Suprapubic skin (tissue), 4 donors: ENCODE results near the gene GNAZ. TPM values are rescaled to one million over a fixed set of nuclear protein-coding genes. Genes with fewer than 3 reads are reported as not detected.

Experiments used
- DNase-seq, 2 donors: peaks; one replicate each; pipeline ENCODE4 v3.0.0-alpha.2; 2019; ENCODE audit warnings: low spot score in 2 of 2
- H3K27ac ChIP-seq: fragments of 200-600 bp; sonication (generic); one replicate; pipeline ENCODE4 v1.5.1; 2019
- H3K27me3 ChIP-seq: fragments of 200-600 bp; sonication (generic); one replicate; pipeline ENCODE4 v1.5.1; 2019
- H3K36me3 ChIP-seq: fragments of 200-600 bp; sonication (generic); one replicate; pipeline ENCODE4 v1.5.1; 2019
- H3K4me1 ChIP-seq: fragments of 200-600 bp; sonication (generic); one replicate; pipeline ENCODE4 v1.5.1; 2019
- H3K4me3 ChIP-seq: fragments of 200-600 bp; sonication (generic); one replicate; pipeline ENCODE4 v1.5.1; 2019; ENCODE audit warnings: mild to moderate bottlenecking
- H3K9me3 ChIP-seq: fragments of 200-600 bp; sonication (generic); one replicate; pipeline ENCODE4 v1.5.1; 2019
- EP300 ChIP-seq: sonication (generic); formaldehyde crosslinking; IDR thresholded peaks from one replicate; pipeline ENCODE4 v1.6.1; 2017; ENCODE audit warnings: antibody characterized with exemption
- POLR2A ChIP-seq, 2 donors: fragments of 450-650 bp; IDR thresholded peaks; one replicate each; pipeline ENCODE4 v1.6.1; 2017; ENCODE audit warnings: antibody characterized with exemption in 2 of 2, mild to moderate bottlenecking in 2 of 2, moderate library complexity in 2 of 2
- POLR2AphosphoS5 ChIP-seq, 3 donors: sonication (generic); formaldehyde crosslinking; IDR thresholded peaks; one replicate each; pipeline ENCODE4 v1.6.1; 2017; ENCODE audit warnings: antibody characterized with exemption in 3 of 3
- WGBS: methylation state at CpG from one replicate; pipeline ENCODE4 v1.1.5; 2018; 5-methylcytosine and 5-hydroxymethylcytosine counted together
- total RNA-seq, 4 donors: library from RNA; depleted of rRNA; stranded (reverse); fragments of >200 nt; gene quantifications; one replicate each; pipeline ENCODE4 v1.1.0, GENCODE V29; 2016
- TF ChIP-seq, protein P1 (sequence below), 2 donors: fragments of 200-600 bp in 1 of 2; fragments of 450-650 bp in 1 of 2; sonication (generic) in 1 of 2; IDR thresholded peaks; one replicate each; pipeline ENCODE4 v1.5.1; 2016 to 2019; ENCODE audit warnings: antibody characterized with exemption in 2 of 2, mild to moderate bottlenecking in 1 of 2, moderate library complexity in 1 of 2

Gene GNAZ
- total RNA-seq, 4 donors from 2014 or later, result 2.1 to 5.8 (median 3.0) TPM

DNA sequence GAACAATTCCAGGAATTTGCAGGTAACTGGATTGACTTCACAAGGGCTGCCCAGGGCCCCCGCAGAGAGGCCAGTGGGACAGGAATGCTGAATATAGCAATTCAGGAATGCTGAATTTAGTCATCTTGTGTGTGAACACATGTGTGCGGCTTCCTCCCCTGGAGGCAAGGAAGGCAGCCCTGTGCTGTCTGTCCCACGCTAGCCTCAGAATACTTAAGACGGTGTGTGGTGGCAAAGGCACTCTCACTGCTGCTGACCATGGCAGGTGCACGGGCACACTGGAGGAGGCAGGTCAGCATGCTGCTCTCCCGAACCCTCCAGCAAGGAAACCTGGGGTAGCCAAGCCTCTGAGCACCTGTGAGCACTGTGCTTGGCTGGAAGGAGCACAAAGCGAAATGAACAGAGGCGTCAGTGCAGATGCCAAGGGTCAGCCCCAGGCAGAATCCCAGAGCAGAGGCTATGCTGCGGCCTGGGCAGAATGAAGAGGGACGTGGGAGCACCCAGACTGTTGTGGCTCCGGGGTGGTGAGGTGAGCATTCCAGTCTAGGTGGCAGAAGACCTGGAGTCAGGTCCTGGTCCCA, 2.7 kb downstream of the GNAZ start:
- H3K4me1 ChIP-seq, result peaks cover 20% of the 10 kb centered on the region
- no peak overlapping the region for H3K27ac ChIP-seq
- H3K4me3 ChIP-seq, result no peak overlapping the region
- H3K36me3 ChIP-seq, result no peaks in the 10 kb centered on the region
- H3K27me3 ChIP-seq, result no peaks in the 10 kb centered on the region
- H3K9me3 ChIP-seq, result no peaks in the 10 kb centered on the region
- 92% methylated on average over 6 of the region's 11 CpGs for WGBS
- TF ChIP-seq POLR2AphosphoS5 (IDR thresholded peaks at IDR 0.05) (no peak), POLR2A (IDR thresholded peaks at IDR 0.05) (no peak), EP300 (no peak)
- TF ChIP-seq, protein P1, sequence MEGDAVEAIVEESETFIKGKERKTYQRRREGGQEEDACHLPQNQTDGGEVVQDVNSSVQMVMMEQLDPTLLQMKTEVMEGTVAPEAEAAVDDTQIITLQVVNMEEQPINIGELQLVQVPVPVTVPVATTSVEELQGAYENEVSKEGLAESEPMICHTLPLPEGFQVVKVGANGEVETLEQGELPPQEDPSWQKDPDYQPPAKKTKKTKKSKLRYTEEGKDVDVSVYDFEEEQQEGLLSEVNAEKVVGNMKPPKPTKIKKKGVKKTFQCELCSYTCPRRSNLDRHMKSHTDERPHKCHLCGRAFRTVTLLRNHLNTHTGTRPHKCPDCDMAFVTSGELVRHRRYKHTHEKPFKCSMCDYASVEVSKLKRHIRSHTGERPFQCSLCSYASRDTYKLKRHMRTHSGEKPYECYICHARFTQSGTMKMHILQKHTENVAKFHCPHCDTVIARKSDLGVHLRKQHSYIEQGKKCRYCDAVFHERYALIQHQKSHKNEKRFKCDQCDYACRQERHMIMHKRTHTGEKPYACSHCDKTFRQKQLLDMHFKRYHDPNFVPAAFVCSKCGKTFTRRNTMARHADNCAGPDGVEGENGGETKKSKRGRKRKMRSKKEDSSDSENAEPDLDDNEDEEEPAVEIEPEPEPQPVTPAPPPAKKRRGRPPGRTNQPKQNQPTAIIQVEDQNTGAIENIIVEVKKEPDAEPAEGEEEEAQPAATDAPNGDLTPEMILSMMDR (IDR thresholded peaks at IDR 0.05), result no peak
- peak in 1 of 2 donors; percentile 46 for DNase-seq

DNA sequence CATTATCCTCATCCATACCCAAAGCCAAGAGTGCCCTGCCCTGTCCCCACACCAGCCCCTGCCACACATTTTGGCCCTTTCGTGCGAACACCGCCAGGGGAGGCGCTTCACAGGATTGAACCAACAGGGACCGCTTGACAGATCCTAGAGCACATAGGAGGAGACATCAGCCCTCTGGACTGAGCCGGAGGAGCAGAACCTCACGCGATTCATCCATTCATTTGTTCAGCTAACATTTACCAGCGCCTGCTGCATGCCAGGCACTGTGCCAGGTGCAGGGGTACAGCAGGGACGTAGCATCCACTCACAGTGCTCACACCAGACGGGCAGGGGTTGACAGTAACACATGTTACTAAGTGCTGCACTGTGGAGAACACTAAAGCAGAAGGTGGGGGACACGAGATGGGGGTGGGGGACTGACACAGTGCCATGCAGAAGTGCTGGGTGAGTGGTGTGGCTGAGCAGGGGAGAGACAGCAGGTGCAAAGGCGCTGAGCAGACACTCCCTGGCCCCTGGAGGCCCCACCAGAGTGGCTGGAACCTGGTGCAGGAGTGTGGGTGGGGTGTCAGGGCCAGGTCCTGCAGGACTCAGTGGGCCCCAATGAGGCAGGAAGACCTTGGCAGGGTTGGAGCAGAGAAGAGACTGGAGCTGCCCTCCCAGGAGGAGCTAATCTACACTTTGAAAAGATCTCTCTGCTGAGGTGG, 3.4 kb downstream of the GNAZ start:
- H3K9me3 ChIP-seq, result no peaks in the 10 kb centered on the region
- DNase-seq, result peak in 1 of 2 donors; percentile 40
- H3K4me1 ChIP-seq, result peaks cover 20% of the 10 kb centered on the region
- no peak overlapping the region for H3K27ac ChIP-seq
- H3K4me3 ChIP-seq, result no peak overlapping the region
- H3K27me3 ChIP-seq, result no peaks in the 10 kb centered on the region
- no peaks in the 10 kb centered on the region for H3K36me3 ChIP-seq
- TF ChIP-seq EP300, result no peak
- TF ChIP-seq, protein P1 (IDR thresholded peaks at IDR 0.05), result no peak
- TF ChIP-seq POLR2AphosphoS5 (IDR thresholded peaks at IDR 0.05), result no peak
- no peak for TF ChIP-seq POLR2A (IDR thresholded peaks at IDR 0.05)
- 82% methylated on average over 10 of the region's 13 CpGs for WGBS

DNA sequence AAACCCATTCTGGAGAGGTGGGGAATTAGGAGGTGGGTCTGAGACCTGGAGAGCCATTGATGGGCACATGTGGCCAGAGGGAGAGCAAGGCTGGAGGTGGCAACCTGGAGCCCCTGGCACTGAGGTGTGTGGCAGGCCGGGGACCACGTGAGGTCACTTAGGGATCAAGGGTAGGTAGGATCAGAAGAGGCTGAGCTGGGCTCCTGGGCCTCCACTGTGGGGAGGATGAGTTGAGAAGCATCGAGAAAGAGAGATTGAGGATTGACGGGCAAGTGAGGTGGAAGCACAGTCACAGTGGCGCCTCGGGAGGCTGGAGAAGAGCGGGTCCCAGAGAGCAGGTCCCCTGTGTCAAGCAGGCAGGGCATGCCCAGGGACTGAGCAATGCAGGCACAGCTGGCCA, 4.1 kb downstream of the GNAZ start:
- TF ChIP-seq, protein P1 (IDR thresholded peaks at IDR 0.05), result no peak
- TF ChIP-seq EP300, result no peak
- TF ChIP-seq POLR2A (IDR thresholded peaks at IDR 0.05), result no peak
- TF ChIP-seq POLR2AphosphoS5 (IDR thresholded peaks at IDR 0.05), result no peak
- no peaks in the 10 kb centered on the region for H3K9me3 ChIP-seq
- no peaks in the 10 kb centered on the region for H3K36me3 ChIP-seq
- H3K4me3 ChIP-seq, result no peak overlapping the region
- H3K4me1 ChIP-seq, result peaks cover 15% of the 10 kb centered on the region
- H3K27ac ChIP-seq, result no peak overlapping the region
- WGBS, result 87% methylated on average over 7 of the region's 7 CpGs
- H3K27me3 ChIP-seq, result no peaks in the 10 kb centered on the region
- DNase-seq, result no peak

DNA sequence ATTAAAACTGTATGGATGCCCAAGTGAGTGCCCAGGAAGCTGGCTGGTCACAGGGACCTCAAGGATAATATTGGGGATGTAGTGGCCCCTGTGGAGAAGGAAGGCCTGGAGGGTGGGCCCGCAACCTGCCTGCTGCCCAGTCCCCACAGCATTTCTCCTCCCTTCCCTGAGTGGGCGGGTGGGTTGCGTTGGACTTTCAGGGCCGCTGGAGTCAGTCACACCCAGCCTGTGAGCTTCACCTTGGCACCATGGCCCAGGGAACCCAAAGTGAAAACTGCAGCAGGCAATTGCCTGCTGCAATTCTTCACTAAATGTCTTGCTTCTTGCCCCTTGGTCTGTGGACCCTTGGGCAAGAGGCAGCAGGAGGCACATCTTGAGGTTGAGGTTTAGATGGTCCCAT, 4.7 kb downstream of the GNAZ start:
- 80% methylated on average over 1 of the region's 4 CpGs for WGBS
- no peaks in the 10 kb centered on the region for H3K27me3 ChIP-seq
- H3K4me1 ChIP-seq, result peaks cover 10% of the 10 kb centered on the region

More for the DNA sequence above, 4.7 kb downstream of the GNAZ start:
- Histone ChIP-seq H3K9me3 (no peaks in the 10 kb centered on the region), H3K27ac (no peak overlapping the region), H3K36me3 (no peaks in the 10 kb centered on the region), H3K4me3 (no peak overlapping the region)
- no peak for TF ChIP-seq POLR2A (IDR thresholded peaks at IDR 0.05)
- TF ChIP-seq EP300, result no peak
- TF ChIP-seq POLR2AphosphoS5 (IDR thresholded peaks at IDR 0.05), result no peak
- TF ChIP-seq, protein P1 (IDR thresholded peaks at IDR 0.05), result no peak
- no peak for DNase-seq
